GM10248 (cell line): ENCODE measurements around the gene SOCS1.

Experiments used
- CTCF ChIA-PET: fragments of 300-600 bp; sonication (Branson Sonifier 250); formaldehyde crosslinking; extraction: SDS; loops from one replicate; lab custom pipeline; 2021; ENCODE audit warnings: antibody characterized with exemption; lab: Yijun Ruan, JAX
- POLR2A ChIA-PET: fragments of 350-650 bp; sonication (Branson Sonifier 250); formaldehyde crosslinking; extraction: SDS; loops from one replicate; lab custom pipeline; 2020; ENCODE audit warnings: antibody characterized with exemption; lab: Yijun Ruan, JAX
- DNase-seq: peaks from one replicate; pipeline ENCODE4 v3.0.0; 2012; ENCODE audit errors: extremely low spot score
- CTCF ChIP-seq: IDR thresholded peaks from 2 replicates; pipeline ENCODE4 v1.5.1; 2012; ENCODE audit warnings: mild to moderate bottlenecking, low read depth; ENCODE audit errors: extremely low read depth, missing control alignments, control extremely low read depth

Gene SOCS1

GRCh38 chr16:11255737-11256660, at the start of gene SOCS1:
TSS of gene SOCS1 (minus strand) at chr16:11256204. CDS start at chr16:11255478, 726 bp downstream.
- CTCF ChIA-PET = interaction anchor here (0.6 to 9.7 kb wide), 57 partner anchors 8 to 485 kb away, joined by 3 to 182 read pairs (median 4); partner anchors contain the start of genes DEXI, PRM3, RMI2 and TNP2
- TF ChIP-seq CTCF = peak; percentile 92
- DNase-seq = peak; percentile 89
- POLR2A ChIA-PET = interaction anchor here (0.6 to 3.5 kb wide), 63 partner anchors 8 to 1157 kb away, joined by 3 to 52 read pairs (median 5); partner anchors contain the start of genes DEXI, TNP2 and TXNDC11

- no peak for DNase-seq
- POLR2A ChIA-PET = no interaction called here
These were observed 47.6 kb upstream of the SOCS1 start for GRCh38 chr16:11303405-11304138.

GRCh38 chr16:11302977-11303376, 47.0 kb upstream of the SOCS1 start:
- no peak for DNase-seq
- TF ChIP-seq CTCF = no peak
- ChIA-PET CTCF (no interaction called here), POLR2A (no interaction called here)

More at GRCh38 chr16:11303405-11304138, 47.6 kb upstream of the SOCS1 start:
- CTCF ChIA-PET = interaction anchor here (1.0 kb wide), 1 partner anchor 53 kb away, joined by 3 read pairs; no protein-coding TSS in a partner anchor
- TF ChIP-seq CTCF = no peak

- no peak for DNase-seq
- TF ChIP-seq CTCF = no peak
- POLR2A ChIA-PET = interaction anchor here (1.2 kb wide), 1 partner anchor 47 kb away, joined by 3 read pairs; no protein-coding TSS in a partner anchor
- CTCF ChIA-PET = interaction anchor here (1.0 kb wide), 1 partner anchor 9 kb away, joined by 5 read pairs; no protein-coding TSS in a partner anchor
These were observed 45.9 kb upstream of the SOCS1 start for GRCh38 chr16:11301645-11302501.

GRCh38 chr16:11300560-11300892, 44.5 kb upstream of the SOCS1 start:
- ChIA-PET CTCF (interaction anchor here (4.2 kb wide), 1 partner anchor 10 kb away, joined by 36 read pairs; no protein-coding TSS in a partner anchor), POLR2A (no interaction called here)
- DNase-seq = no peak
- TF ChIP-seq CTCF = no peak
